NB4 (cell line): ENCODE measurements around the gene METTL27.
"Not testable (repeated sequence)": the region's sequence is repeated elsewhere in the genome, so short reads cannot be mapped to it uniquely, and the experiment has no call there.

Experiments used
- DNase-seq: peaks from one replicate; pipeline ENCODE4 v3.0.0; 2010; ENCODE audit warnings: low read depth
- H3K4me3 ChIP-seq: one replicate; pipeline ENCODE4 v1.5.1; 2011; ENCODE audit warnings: mild to moderate bottlenecking, low read depth, low read length, moderate library complexity
- MAX ChIP-seq: IDR thresholded peaks from 2 replicates; pipeline ENCODE4 v1.6.1; 2011; ENCODE audit warnings: low read depth, low read length
- MYC ChIP-seq: IDR thresholded peaks from 2 replicates; pipeline ENCODE4 v1.6.1; 2011; ENCODE audit warnings: low read depth, low read length
- POLR2A ChIP-seq: IDR thresholded peaks from 2 replicates; pipeline ENCODE4 v1.6.1; 2011; ENCODE audit warnings: mild to moderate bottlenecking; ENCODE audit not compliant: insufficient read length; ENCODE audit errors: extremely low read depth
- TF ChIP-seq, protein P1 (sequence below): IDR thresholded peaks from one replicate; pipeline ENCODE4 v1.5.1; 2012; ENCODE audit warnings: low read depth, low read length

The METTL27 gene

GRCh38 chr7:73847941-73848723 lies 5.8 kb upstream of the METTL27 start:
- no peak for DNase-seq
- no peak for TF ChIP-seq MYC
- no peak for TF ChIP-seq POLR2A
- TF ChIP-seq, protein P1, sequence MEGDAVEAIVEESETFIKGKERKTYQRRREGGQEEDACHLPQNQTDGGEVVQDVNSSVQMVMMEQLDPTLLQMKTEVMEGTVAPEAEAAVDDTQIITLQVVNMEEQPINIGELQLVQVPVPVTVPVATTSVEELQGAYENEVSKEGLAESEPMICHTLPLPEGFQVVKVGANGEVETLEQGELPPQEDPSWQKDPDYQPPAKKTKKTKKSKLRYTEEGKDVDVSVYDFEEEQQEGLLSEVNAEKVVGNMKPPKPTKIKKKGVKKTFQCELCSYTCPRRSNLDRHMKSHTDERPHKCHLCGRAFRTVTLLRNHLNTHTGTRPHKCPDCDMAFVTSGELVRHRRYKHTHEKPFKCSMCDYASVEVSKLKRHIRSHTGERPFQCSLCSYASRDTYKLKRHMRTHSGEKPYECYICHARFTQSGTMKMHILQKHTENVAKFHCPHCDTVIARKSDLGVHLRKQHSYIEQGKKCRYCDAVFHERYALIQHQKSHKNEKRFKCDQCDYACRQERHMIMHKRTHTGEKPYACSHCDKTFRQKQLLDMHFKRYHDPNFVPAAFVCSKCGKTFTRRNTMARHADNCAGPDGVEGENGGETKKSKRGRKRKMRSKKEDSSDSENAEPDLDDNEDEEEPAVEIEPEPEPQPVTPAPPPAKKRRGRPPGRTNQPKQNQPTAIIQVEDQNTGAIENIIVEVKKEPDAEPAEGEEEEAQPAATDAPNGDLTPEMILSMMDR, result no peak
- no peak for TF ChIP-seq MAX
- H3K4me3 ChIP-seq, result no peak overlapping the region

GRCh38 chr7:73845701-73846195 lies 3.4 kb upstream of the METTL27 start:
- not testable (repeated sequence) for H3K4me3 ChIP-seq
- DNase-seq, result peak; percentile 58

GRCh38 chr7:73844848-73845460 lies 2.6 kb upstream of the METTL27 start:
- no peak for TF ChIP-seq MAX
- no peak for TF ChIP-seq MYC
- TF ChIP-seq, protein P1, result no peak
- TF ChIP-seq POLR2A, result no peak
- no peak for DNase-seq
- no peak overlapping the region for H3K4me3 ChIP-seq

DNA sequence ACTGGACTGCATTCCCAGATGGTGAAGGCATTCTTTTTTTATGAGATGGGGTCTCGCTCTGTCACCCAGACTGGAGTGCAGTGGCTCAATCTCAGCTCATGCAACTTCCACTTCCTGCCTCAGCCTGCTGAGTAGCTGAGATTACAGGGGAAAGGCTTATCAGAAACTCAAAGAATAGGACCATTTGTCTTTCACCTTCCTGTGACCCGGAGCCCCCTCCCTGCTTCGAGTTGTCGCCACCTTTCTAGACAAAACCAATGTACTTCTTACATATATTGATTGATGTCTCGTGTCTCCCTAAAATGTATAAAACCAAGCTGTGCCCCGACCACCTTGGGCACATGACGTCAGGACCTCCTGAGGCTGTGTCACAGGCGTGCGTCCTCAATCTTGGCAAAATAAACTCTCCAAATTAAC lies 1.8 kb upstream of the METTL27 start:
- TF ChIP-seq MYC, result no peak
- TF ChIP-seq POLR2A, result no peak
- TF ChIP-seq, protein P1, result no peak
- no peak for TF ChIP-seq MAX
- no peak for DNase-seq
- no peak overlapping the region for H3K4me3 ChIP-seq

- no peak for DNase-seq
- no peak for TF ChIP-seq POLR2A
- TF ChIP-seq MYC, result no peak
- TF ChIP-seq MAX, result no peak
- TF ChIP-seq, protein P1, result no peak
- H3K4me3 ChIP-seq, result no peak overlapping the region
Observed at GRCh38 chr7:73841689-73842066, 638 bp downstream of the METTL27 start.

DNA sequence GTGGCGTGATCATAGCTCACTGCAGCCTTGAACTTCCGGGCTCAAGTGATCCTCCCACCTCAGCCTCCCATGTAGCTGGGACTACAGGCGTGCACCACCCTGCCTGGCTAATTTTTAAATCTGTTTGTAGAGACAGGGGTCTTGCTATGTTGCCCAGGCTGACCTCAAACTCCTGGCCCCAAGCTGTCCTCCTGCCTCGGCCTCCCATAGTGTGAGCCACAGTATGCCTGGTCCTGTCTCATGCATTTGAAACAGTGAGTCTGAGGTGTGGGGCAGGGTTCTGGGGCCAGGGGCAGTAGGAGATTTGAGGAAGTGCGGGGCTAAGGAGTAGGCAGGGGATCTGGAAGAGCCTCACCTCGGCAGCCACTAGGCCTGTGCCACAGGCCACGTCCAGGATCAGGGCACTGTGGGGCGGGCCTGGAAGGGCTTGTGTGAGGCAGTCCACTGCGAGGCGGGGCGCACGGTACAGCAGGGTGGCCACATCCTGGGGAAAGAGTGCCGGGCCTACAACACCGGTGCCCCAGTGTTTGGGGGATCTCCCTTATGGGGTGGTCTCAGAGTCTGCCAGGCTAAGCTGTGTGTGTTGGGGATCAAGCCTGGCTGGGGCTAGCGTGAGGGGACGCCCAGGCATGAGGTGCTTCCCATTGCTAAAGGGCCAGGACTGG lies 1.5 kb downstream of the METTL27 start:
- TF ChIP-seq MAX, result no peak
- TF ChIP-seq MYC, result no peak
- TF ChIP-seq, protein P1, result no peak
- TF ChIP-seq POLR2A, result no peak
- DNase-seq, result peak; percentile 44
- no peak overlapping the region for H3K4me3 ChIP-seq
